ENCODE measurements around the gene FES.

DNA sequence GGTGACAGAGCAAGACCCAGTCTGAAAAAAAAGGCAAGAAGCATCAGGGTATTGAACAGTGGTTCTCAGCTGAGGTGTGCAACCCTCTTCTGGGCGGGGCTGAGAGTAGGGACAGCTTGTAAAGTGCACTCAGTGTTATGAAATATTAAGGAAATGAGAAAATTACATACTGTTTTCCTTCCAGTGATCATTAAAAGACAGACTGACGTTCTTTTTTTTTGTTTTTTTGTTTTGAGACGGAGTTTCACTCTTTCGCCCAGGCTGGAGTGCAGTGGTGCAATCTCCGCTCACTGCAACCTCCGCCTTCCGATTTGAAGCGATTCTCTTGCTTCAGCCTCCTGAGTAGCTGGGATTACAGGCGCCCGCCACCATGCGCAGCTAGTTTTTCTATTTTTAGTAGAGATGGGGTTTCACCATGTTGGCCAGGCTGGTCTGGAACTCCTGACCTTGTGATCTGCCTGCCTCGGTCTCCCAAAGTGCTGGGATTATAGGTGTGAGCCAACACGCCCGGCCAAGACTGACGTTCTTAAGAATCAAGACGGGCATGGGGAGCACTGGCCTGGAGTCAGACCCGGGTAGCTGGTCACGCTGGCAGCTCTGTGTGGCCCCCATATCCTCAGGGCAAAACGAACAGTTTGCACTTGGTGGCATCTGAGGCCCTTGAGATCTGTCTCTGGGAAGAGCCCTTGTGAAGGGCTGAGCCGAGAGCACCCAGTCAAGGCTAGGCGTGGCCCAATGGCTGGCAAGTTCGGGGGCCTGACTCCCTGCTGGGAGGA, 30.2 kb downstream of the FES start:
- TF ChIP-seq, protein P1, sequence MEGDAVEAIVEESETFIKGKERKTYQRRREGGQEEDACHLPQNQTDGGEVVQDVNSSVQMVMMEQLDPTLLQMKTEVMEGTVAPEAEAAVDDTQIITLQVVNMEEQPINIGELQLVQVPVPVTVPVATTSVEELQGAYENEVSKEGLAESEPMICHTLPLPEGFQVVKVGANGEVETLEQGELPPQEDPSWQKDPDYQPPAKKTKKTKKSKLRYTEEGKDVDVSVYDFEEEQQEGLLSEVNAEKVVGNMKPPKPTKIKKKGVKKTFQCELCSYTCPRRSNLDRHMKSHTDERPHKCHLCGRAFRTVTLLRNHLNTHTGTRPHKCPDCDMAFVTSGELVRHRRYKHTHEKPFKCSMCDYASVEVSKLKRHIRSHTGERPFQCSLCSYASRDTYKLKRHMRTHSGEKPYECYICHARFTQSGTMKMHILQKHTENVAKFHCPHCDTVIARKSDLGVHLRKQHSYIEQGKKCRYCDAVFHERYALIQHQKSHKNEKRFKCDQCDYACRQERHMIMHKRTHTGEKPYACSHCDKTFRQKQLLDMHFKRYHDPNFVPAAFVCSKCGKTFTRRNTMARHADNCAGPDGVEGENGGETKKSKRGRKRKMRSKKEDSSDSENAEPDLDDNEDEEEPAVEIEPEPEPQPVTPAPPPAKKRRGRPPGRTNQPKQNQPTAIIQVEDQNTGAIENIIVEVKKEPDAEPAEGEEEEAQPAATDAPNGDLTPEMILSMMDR (IDR thresholded peaks at IDR 0.05; ENCODE audit: low read length): no peak
- TF ChIP-seq EZH2 (IDR thresholded peaks at IDR 0.05; ENCODE audit: borderline replicate concordance, low read length): no peak

Data from OCI-LY1 (cell line).